ENCODE measurements around the gene RGS7BP. TPM values are rescaled to one million over a fixed set of nuclear protein-coding genes. Genes with fewer than 3 reads are reported as not detected.
A peak's percentile ranks its signal among the peaks of the same experiment; 100 is the strongest.

The RGS7BP gene
- total RNA-seq: not detected

- DNase-seq (no peak), ATAC-seq (ENCODE audit: low read depth) (peak; percentile 33)
- peak within 1 kb of the TSS; percentile 44 for H3K4me3 Mint-ChIP-seq
- peaks cover 42% of the 10 kb centered on the region for H3K27me3 Mint-ChIP-seq
- H3K4me1 Mint-ChIP-seq: peaks cover 4% of the 10 kb centered on the region
- H3K36me3 Mint-ChIP-seq: no peaks in the 10 kb centered on the region
- H3K27ac Mint-ChIP-seq: no peak within 1 kb of the TSS
- no peaks in the 10 kb centered on the region for H3K9me3 Mint-ChIP-seq
- POLR2A ChIA-PET: no interaction called here
Measured at GRCh38 chr5:64505769-64506566, at the start of gene RGS7BP. Gene RGS7BP (plus strand): TSS chr5:64506015. CDS start chr5:64506625, 610 bp downstream.

GRCh38 chr5:64457846-64458245 is 48.0 kb upstream of the RGS7BP start:
- no peak for ATAC-seq (ENCODE audit: low read depth)
- no peak for DNase-seq
- Mint-ChIP-seq H3K36me3 (no peaks in the 10 kb centered on the region), H3K9me3 (peaks cover 2% of the 10 kb centered on the region), H3K27ac (no peak overlapping the region), H3K4me3 (no peak overlapping the region), H3K27me3 (no peaks in the 10 kb centered on the region), H3K4me1 (no peaks in the 10 kb centered on the region)
- POLR2A ChIA-PET: no interaction called here

GRCh38 chr5:64458948-64459347 is 46.9 kb upstream of the RGS7BP start:
- Mint-ChIP-seq H3K36me3 (no peaks in the 10 kb centered on the region), H3K27ac (no peak overlapping the region), H3K4me3 (no peak overlapping the region), H3K9me3 (peaks cover 4% of the 10 kb centered on the region), H3K27me3 (no peaks in the 10 kb centered on the region), H3K4me1 (no peaks in the 10 kb centered on the region)
- POLR2A ChIA-PET: no interaction called here
- no peak for ATAC-seq (ENCODE audit: low read depth)
- DNase-seq: no peak

DNA sequence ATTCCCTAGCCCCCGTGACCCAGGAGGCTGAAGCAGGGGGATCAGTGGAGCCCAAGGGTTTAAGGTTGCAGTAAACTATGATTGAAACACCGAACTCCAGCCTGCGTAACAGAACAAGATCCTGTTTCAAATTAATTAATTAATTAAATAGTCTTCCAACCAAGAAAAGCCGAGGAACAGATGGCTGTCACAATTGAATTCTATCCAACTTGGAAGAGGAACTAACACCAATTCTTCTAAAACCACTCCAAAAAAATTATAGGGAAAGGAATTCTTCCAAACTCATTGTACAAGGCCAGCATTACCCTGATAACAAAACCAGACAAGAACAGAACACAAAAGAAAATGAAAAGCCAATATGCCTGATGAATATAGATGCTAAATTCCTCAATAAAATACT is 43.4 kb upstream of the RGS7BP start:
- H3K36me3 Mint-ChIP-seq: no peaks in the 10 kb centered on the region
- no peaks in the 10 kb centered on the region for H3K27me3 Mint-ChIP-seq
- ATAC-seq (ENCODE audit: low read depth) (no peak), DNase-seq (no peak)
- no peaks in the 10 kb centered on the region for H3K4me1 Mint-ChIP-seq
- H3K4me3 Mint-ChIP-seq: no peak overlapping the region
- no peak overlapping the region for H3K27ac Mint-ChIP-seq
- POLR2A ChIA-PET: no interaction called here
- H3K9me3 Mint-ChIP-seq: peaks cover 4% of the 10 kb centered on the region

DNA sequence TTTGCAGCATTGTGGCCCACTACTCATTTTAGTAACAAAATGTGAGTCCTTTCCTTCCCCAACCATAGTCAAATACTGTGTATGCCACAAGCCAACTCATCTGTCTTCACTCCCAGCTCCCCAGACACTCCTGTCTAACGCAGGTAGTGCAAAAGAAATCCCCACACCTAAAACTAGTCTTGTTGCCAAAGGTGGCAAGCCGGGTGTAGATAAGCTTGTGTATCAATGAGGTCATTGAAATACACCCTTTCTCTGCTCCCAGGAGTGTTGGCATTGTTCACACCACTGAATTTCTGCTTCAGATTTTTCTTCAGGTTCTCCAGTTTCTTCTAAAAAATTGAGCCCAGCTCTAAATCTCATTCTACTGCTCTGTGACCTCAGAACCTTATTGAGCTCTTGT is 19.7 kb upstream of the RGS7BP start:
- POLR2A ChIA-PET: no interaction called here

DNA sequence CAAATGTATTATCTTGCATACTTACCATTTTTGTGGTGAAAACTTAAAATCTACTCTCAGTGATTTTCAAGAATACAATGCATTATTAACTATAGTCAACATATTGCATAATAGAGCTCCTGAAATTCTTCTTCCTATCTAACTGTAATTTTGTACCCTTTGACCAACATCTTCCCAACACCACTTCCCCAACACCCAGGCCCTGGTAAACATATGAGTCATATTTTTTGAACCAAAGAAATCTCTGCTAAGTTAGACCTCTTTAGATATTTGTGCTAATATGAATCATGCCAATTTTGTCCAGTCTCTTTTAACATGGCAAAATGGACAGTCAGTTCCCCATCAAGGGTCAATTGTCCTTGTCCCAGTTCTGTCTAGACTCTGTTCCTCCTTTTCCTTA is 18.5 kb upstream of the RGS7BP start:
- POLR2A ChIA-PET: no interaction called here

More for the DNA sequence above, 19.7 kb upstream of the RGS7BP start:
- H3K36me3 Mint-ChIP-seq: no peaks in the 10 kb centered on the region
- no peaks in the 10 kb centered on the region for H3K27me3 Mint-ChIP-seq
- ATAC-seq (ENCODE audit: low read depth): no peak
- H3K27ac Mint-ChIP-seq: no peak overlapping the region
- no peak for DNase-seq
- H3K4me1 Mint-ChIP-seq: no peaks in the 10 kb centered on the region
- H3K9me3 Mint-ChIP-seq: peaks cover 3% of the 10 kb centered on the region
- H3K4me3 Mint-ChIP-seq: no peak overlapping the region

DNA sequence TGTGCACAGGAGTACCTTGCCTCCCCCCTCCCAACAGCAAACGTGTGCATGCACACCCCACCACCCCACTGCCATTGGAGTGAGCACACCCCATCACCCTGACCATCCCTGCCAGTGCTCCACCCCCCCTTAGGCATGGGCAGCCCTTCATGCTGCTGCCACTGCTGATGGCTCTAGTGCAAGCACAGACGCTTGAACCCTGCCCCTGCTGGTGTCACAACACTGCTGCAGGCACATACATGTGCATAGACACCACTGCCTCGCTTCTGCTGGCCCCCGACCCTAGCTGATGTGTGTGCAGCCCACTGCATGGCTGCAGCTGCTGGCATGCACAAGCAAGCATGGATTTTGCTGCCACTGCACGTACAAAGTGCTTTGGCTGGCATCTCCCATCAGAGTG is 16.0 kb upstream of the RGS7BP start:
- H3K9me3 Mint-ChIP-seq: peaks cover 3% of the 10 kb centered on the region
- POLR2A ChIA-PET: no interaction called here
- no peaks in the 10 kb centered on the region for H3K36me3 Mint-ChIP-seq
- H3K27ac Mint-ChIP-seq: no peak overlapping the region
- DNase-seq (no peak), ATAC-seq (ENCODE audit: low read depth) (no peak)
- H3K4me1 Mint-ChIP-seq: no peaks in the 10 kb centered on the region
- no peak overlapping the region for H3K4me3 Mint-ChIP-seq
- H3K27me3 Mint-ChIP-seq: no peaks in the 10 kb centered on the region

More for the DNA sequence above, 18.5 kb upstream of the RGS7BP start:
- no peak for ATAC-seq (ENCODE audit: low read depth)
- Mint-ChIP-seq H3K4me1 (no peaks in the 10 kb centered on the region), H3K27ac (no peak overlapping the region), H3K9me3 (peaks cover 3% of the 10 kb centered on the region), H3K27me3 (no peaks in the 10 kb centered on the region), H3K36me3 (no peaks in the 10 kb centered on the region), H3K4me3 (no peak overlapping the region)
- no peak for DNase-seq

- Mint-ChIP-seq H3K4me3 (no peak overlapping the region), H3K4me1 (no peaks in the 10 kb centered on the region), H3K36me3 (no peaks in the 10 kb centered on the region), H3K27me3 (peaks cover 2% of the 10 kb centered on the region), H3K9me3 (no peaks in the 10 kb centered on the region), H3K27ac (no peak overlapping the region)
- POLR2A ChIA-PET: no interaction called here
- ATAC-seq (ENCODE audit: low read depth) (no peak), DNase-seq (no peak)
Measured at GRCh38 chr5:64497386-64497785, 8.4 kb upstream of the RGS7BP start.

- POLR2A ChIA-PET: no interaction called here
- DNase-seq: no peak
- Mint-ChIP-seq H3K36me3 (no peaks in the 10 kb centered on the region), H3K9me3 (no peaks in the 10 kb centered on the region), H3K27me3 (peaks cover 31% of the 10 kb centered on the region), H3K4me1 (peaks cover 4% of the 10 kb centered on the region), H3K27ac (no peak overlapping the region), H3K4me3 (no peak overlapping the region)
- ATAC-seq (ENCODE audit: low read depth): no peak
Measured at GRCh38 chr5:64502196-64502595, 3.6 kb upstream of the RGS7BP start.

DNA sequence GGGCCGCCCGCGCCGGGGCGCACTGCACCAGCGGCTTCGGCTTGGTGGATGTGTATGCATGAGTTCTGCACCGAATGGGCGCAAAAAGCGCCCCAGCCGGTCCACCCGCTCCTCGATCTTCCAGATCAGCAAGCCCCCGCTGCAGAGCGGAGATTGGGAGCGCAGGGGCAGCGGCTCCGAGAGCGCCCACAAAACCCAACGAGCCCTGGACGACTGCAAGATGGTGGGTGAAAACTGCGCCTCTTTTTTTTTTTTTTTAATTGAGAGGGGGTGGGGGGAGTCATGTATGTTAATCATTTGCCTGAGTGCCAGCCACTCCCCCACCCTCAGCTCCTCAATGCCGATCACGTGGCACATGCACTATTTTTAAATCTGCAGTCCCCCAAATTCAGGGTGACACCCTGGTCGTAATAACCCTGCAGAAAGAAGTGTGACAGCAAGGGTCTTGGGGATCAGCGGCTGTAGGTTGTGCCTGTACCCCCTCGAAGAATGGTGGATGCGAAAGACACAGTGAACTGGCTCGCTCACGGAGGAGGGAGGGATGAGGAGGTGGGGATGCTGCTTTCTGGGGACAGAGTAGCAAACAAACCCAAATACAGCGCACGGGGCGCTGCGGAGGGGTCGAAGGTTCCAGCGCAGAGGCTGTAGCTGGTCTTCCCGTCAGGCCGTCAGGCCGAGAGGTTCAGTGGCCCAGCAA is 900 bp downstream of the RGS7BP start:
- H3K27ac Mint-ChIP-seq: no peak overlapping the region
- DNase-seq: no peak
- H3K4me1 Mint-ChIP-seq: peaks cover 4% of the 10 kb centered on the region
- POLR2A ChIA-PET: no interaction called here
- H3K27me3 Mint-ChIP-seq: peaks cover 43% of the 10 kb centered on the region
- H3K36me3 Mint-ChIP-seq: no peaks in the 10 kb centered on the region
- ATAC-seq (ENCODE audit: low read depth): no peak
- H3K4me3 Mint-ChIP-seq: no peak overlapping the region
- H3K9me3 Mint-ChIP-seq: no peaks in the 10 kb centered on the region

DNA sequence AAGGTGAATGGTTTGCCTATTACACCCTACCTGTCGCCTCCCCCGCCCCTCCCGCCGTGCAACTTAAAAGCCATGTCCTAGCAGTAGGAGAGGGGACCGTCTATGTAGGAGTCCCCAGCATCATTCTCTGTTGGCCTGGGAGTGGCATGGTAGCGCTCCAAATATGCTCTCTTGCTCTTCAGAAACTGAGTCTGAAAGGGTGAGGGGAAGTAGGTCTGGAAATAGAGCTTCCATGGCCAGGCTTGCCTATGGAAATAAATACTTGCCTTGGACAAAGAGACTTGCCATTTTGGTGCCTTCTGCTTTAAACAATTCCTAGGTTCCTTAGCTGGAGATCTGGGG is 1.4 kb downstream of the RGS7BP start:
- H3K27me3 Mint-ChIP-seq: peaks cover 44% of the 10 kb centered on the region
- H3K4me1 Mint-ChIP-seq: peaks cover 4% of the 10 kb centered on the region
- POLR2A ChIA-PET: no interaction called here
- no peaks in the 10 kb centered on the region for H3K9me3 Mint-ChIP-seq
- no peak overlapping the region for H3K4me3 Mint-ChIP-seq
- ATAC-seq (ENCODE audit: low read depth): no peak
- H3K27ac Mint-ChIP-seq: no peak overlapping the region
- H3K36me3 Mint-ChIP-seq: no peaks in the 10 kb centered on the region
- DNase-seq: no peak

- Mint-ChIP-seq H3K4me3 (no peak overlapping the region), H3K27me3 (peaks cover 38% of the 10 kb centered on the region), H3K27ac (no peak overlapping the region), H3K4me1 (peaks cover 4% of the 10 kb centered on the region), H3K9me3 (no peaks in the 10 kb centered on the region), H3K36me3 (no peaks in the 10 kb centered on the region)
- ATAC-seq (ENCODE audit: low read depth) (no peak), DNase-seq (no peak)
- POLR2A ChIA-PET: no interaction called here
Measured at GRCh38 chr5:64509828-64510227, 4.0 kb downstream of the RGS7BP start.

- DNase-seq (no peak), ATAC-seq (ENCODE audit: low read depth) (no peak)
- Mint-ChIP-seq H3K27ac (no peak overlapping the region), H3K4me3 (no peak overlapping the region), H3K4me1 (no peaks in the 10 kb centered on the region), H3K27me3 (peaks cover 3% of the 10 kb centered on the region), H3K9me3 (no peaks in the 10 kb centered on the region), H3K36me3 (no peaks in the 10 kb centered on the region)
- POLR2A ChIA-PET: no interaction called here
Measured at GRCh38 chr5:64513492-64513891, 7.7 kb downstream of the RGS7BP start.

DNA sequence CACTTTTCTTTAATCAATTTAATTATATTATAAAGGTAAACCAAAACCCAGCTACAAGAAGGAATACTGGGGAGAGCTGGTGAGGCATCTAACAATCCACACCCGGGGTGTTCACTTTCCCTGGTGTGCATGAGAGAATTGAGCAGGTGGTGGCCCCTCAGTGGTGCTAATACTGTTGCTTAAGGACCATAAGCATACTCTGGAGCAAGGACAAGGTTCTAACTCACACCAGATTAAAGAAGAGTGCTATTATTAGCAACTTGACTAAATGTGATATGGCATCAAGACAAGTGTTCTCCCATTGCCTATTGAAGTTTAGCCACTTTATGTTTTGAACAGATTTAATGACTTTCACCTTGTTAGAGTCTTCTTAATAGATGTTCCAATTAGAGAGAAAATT is 8.8 kb downstream of the RGS7BP start:
- Mint-ChIP-seq H3K9me3 (no peaks in the 10 kb centered on the region), H3K4me1 (no peaks in the 10 kb centered on the region), H3K27ac (no peak overlapping the region), H3K4me3 (no peak overlapping the region), H3K36me3 (no peaks in the 10 kb centered on the region), H3K27me3 (peaks cover 2% of the 10 kb centered on the region)
- no peak for ATAC-seq (ENCODE audit: low read depth)
- DNase-seq: no peak
- POLR2A ChIA-PET: no interaction called here

Data from activated naive CD8-positive, alpha-beta T cell treated with anti-CD3 and anti-CD28 coated beads, Interleukin-2, amount 10 ng/mL, durations not matched to agents 7 days and 5 days (primary cell).